Epithelial cell of esophagus (primary cell): ENCODE measurements around the gene MARK2.

Experiments used
- DNase-seq: peaks from one replicate; pipeline ENCODE4 v3.0.0; 2010; ENCODE audit warnings: low read depth
- H3K4me3 ChIP-seq: 2 replicates; pipeline ENCODE4 v1.5.1; 2011; ENCODE audit warnings: mild to moderate bottlenecking, low read length, control low read depth
- TF ChIP-seq, protein P1 (sequence below): IDR thresholded peaks from 2 replicates; pipeline ENCODE4 v1.5.1; 2011; ENCODE audit warnings: low read depth, mild to moderate bottlenecking, low read length, control low read depth, inconsistent platforms; ENCODE audit not compliant: insufficient read depth; ENCODE audit errors: missing control alignments

Gene MARK2

DNA sequence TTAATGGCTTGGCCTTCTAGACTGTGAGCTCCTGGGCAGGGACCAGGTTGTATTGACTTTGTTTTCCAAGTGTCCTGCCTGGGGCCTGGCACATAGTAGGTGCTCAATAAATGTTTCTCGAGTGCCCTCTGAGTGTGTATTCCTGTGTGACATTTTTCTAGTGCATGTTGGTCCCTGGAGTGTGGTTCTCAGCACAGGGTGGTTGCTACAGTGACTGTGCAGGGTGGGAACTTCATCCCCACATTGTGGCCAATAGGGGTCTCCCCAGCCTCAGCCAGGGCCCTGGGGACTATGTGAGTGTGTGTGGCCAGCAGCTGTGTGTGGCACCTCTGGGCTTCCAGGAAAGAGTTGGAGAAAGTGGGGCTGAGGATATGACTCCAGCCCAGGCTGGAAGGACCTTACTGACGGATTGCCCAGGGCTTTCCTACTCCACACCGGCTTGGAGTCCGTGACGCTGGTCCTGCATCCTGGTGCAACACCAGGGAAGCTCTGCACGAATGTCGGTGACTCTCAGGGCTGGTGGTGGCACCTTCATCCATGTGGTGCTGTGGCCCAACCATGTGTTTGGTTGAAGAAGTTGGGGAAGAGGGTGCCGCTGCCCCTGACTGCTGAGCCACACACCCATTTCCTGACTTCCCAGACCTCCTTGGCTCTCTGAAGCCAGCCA is 9.0 kb upstream of the MARK2 start:
- DNase-seq: no peak
- TF ChIP-seq, protein P1, sequence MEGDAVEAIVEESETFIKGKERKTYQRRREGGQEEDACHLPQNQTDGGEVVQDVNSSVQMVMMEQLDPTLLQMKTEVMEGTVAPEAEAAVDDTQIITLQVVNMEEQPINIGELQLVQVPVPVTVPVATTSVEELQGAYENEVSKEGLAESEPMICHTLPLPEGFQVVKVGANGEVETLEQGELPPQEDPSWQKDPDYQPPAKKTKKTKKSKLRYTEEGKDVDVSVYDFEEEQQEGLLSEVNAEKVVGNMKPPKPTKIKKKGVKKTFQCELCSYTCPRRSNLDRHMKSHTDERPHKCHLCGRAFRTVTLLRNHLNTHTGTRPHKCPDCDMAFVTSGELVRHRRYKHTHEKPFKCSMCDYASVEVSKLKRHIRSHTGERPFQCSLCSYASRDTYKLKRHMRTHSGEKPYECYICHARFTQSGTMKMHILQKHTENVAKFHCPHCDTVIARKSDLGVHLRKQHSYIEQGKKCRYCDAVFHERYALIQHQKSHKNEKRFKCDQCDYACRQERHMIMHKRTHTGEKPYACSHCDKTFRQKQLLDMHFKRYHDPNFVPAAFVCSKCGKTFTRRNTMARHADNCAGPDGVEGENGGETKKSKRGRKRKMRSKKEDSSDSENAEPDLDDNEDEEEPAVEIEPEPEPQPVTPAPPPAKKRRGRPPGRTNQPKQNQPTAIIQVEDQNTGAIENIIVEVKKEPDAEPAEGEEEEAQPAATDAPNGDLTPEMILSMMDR: no peak
- H3K4me3 ChIP-seq: no peak overlapping the region

DNA sequence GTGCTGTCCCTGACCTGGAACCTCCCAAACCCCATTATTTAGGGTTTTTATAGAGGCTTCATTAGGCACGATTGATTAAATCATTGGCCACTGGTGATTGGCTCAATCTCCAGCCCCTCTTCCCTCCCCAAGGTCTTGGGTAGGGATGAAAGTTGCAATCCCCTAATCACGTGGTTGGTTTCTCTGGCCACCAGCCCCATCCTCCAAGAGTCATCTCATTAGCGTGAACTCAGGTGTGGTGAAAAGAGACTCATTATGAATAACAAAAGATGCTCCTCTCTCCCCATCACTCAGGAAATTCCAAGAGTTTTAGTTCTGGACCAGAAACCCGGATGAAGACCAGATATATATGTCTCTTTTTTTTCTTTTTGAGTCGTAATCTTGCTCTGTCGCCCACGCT is 7.6 kb upstream of the MARK2 start:
- no peak for DNase-seq
- H3K4me3 ChIP-seq: no peak overlapping the region
- TF ChIP-seq, protein P1: no peak

DNA sequence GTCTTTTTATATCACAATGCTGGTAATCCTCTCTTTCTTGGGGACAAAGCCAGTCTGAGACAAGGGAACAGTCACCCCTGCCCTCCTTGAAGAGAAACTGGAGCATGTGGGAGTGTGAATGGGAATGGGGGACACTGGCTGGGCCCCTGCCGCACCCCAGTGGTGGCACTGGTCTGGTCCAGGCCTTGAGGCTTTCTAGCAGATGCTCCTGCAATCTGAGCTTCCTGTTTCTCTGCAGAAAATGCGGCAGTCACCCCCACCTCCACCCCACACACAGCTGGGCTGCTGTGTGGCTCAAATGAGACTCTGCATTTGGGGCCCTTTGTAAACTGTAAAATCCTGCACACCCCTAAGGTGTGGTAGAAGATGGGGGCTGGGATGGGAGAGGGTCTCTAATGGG is 6.6 kb upstream of the MARK2 start:
- no peak for DNase-seq
- H3K4me3 ChIP-seq: no peak overlapping the region
- TF ChIP-seq, protein P1: no peak

DNA sequence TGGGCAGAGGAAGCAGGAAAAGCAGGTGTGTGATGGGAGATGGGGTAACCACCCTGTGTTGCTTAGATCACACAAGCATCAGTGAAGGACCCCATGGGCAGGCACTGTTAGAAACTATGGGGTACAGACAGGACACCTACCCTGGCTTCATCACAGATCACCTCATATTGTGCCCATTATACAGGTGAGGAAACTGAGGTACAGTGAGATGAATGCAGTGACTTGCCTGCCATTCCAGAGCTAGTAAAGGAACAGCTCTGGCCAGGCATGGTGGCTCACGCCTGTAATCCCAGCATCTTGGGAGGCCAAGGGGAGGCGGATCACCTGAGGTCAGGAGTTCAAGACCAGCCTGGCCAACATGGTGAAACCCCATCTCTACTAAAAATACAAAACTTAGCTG is 5.9 kb upstream of the MARK2 start:
- TF ChIP-seq, protein P1: no peak
- H3K4me3 ChIP-seq: no peak overlapping the region
- no peak for DNase-seq

DNA sequence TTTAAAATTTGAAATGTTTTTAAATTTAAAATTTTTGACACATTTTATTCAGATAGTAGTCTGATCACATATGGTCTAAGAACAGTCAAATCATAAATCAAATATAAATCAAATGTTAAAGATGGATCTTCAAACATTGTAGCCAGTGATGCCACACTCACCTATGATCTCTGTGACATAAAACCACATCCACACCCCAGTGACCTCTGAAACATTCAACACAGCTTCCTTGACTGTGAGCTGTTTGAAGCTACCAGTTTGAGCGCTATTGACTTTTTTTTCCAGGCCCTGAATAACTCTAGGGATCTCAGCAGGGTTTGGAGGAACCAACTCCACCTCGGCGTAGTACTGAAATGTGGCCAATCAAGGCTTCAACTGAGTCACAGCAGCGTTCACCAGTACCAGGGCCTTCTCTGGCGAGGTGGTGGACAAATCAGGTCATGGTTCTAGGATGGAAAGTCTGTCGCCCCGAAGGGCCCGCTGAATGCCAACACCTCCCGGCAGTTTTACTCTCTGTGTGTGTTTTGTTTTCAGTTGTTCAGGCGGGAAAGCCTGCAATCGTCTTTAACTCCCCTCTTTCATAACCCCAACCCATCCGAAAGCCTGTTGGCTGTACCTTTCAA is 4.3 kb upstream of the MARK2 start:
- no peak for DNase-seq
- no peak overlapping the region for H3K4me3 ChIP-seq
- TF ChIP-seq, protein P1: no peak

DNA sequence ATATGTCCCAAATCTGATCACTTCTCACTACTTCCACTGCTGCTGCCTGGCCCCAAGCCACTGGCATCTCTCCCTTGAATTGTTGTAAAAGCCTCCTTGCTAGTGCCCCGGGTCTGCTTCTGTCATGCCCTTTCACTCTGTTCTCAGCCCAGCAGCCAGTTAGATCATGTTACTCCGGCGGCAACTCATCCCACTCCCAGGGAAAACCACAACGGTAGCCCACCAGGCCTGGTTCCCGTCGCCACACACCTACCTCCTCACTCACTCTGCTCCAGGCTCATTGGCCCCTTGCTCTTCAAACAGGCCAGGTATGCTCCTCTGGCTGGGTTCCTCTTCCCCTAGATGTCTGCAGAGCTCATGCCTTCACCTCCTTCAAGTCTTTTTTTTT is 3.8 kb upstream of the MARK2 start:
- TF ChIP-seq, protein P1: no peak
- no peak for DNase-seq
- H3K4me3 ChIP-seq: no peak overlapping the region
